Transverse colon (tissue), 4 donors: Measurements from ENCODE around the gene TPM4. TPM values are rescaled to one million over a fixed set of nuclear protein-coding genes. Genes with fewer than 3 reads are reported as not detected.

Source experiments
- DNase-seq: peaks from one replicate; pipeline ENCODE4 v3.0.0-alpha.2; 2019
- H3K27ac ChIP-seq, 4 donors: fragments of 200-600 bp; sonication (generic); 2 replicates each; pipeline ENCODE4 v1.5.1; 2016 to 2018; ENCODE audit warnings: inconsistent platforms in 4 of 4
- H3K27me3 ChIP-seq: fragments of 200-600 bp; sonication (generic); 2 replicates; pipeline ENCODE4 v1.5.1; 2017; ENCODE audit warnings: inconsistent platforms
- H3K36me3 ChIP-seq, 4 donors: fragments of 200-600 bp; sonication (generic); 2 replicates each; pipeline ENCODE4 v1.5.1; 2017 to 2019; ENCODE audit warnings: inconsistent platforms in 4 of 4
- H3K4me1 ChIP-seq, 4 donors: fragments of 200-600 bp; sonication (generic); 2 replicates each; pipeline ENCODE4 v1.5.1; 2017 to 2020; ENCODE audit warnings: inconsistent platforms in 4 of 4
- H3K4me3 ChIP-seq, 4 donors: fragments of 200-600 bp; sonication (generic); 1 replicate in 1 of 4; 2 replicates in 3 of 4; pipeline versions ENCODE4 v1.5.1 to v1.6.1; 2017 to 2019; ENCODE audit warnings: inconsistent platforms in 4 of 4
- H3K9me3 ChIP-seq, 2 donors: fragments of 200-600 bp; sonication (generic); 2 replicates each; pipeline ENCODE4 v1.5.1; 2017 to 2019; ENCODE audit warnings: inconsistent platforms in 2 of 2
- CTCF ChIP-seq, 5 experiments: fragments of 200-600 bp in 3 of 5; fragments of 450-650 bp in 2 of 5; sonication (generic) in 3 of 5; IDR thresholded peaks; 1 replicate in 2 of 5; 2 replicates in 3 of 5; pipeline ENCODE4 v1.5.1; 2016 to 2017; ENCODE audit warnings: antibody characterized with exemption in 5 of 5, inconsistent platforms in 3 of 5, mild to moderate bottlenecking in 2 of 5, moderate library complexity in 1 of 5
- EP300 ChIP-seq: sonication (generic); formaldehyde crosslinking; IDR thresholded peaks from one replicate; pipeline ENCODE4 v1.6.1; 2017; ENCODE audit warnings: antibody characterized with exemption, low read depth
- POLR2A ChIP-seq: fragments of 450-650 bp; IDR thresholded peaks from one replicate; pipeline ENCODE4 v1.6.1; 2016; ENCODE audit warnings: antibody characterized with exemption, mild to moderate bottlenecking, moderate library complexity
- POLR2AphosphoS5 ChIP-seq, 3 donors: sonication (generic); formaldehyde crosslinking; IDR thresholded peaks; one replicate each; pipeline ENCODE4 v1.6.1; 2016; ENCODE audit warnings: antibody characterized with exemption in 3 of 3
- WGBS, 2 donors: methylation state at CpG; one replicate each; pipeline ENCODE4 v1.1.5; 2018; ENCODE audit warnings: low coverage in 1 of 2; 5-methylcytosine and 5-hydroxymethylcytosine counted together
- in situ Hi-C, 4 donors: fragments of 200-750 bp; cut with MboI; loops; one replicate each; pipeline versions ENCODE4 v1.15.0 to v1.15.1; 2017; ENCODE audit warnings: low sequenced_read_pairs in 3 of 4, low pct_ligation_motif_present in 1 of 4, low pct_unique_long_range_greater_than_20kb in 1 of 4
- intact Hi-C: fragments of 100-400 bp; cut with DNase I; formaldehyde crosslinking; loops from one replicate; pipeline ENCODE4 v1.15.1; 2023; ENCODE audit warnings: low total_unique reads
- total RNA-seq, 4 donors: library from RNA; depleted of rRNA; stranded (reverse); fragments of >200 nt; gene quantifications; one replicate each; pipeline ENCODE4 v1.1.0, GENCODE V29; 2016

The TPM4 gene
- total RNA-seq, 4 donors from 2014 or later, result 228 to 491 (median 288) TPM

- intact Hi-C loops, result no loop called here
- Histone ChIP-seq H3K4me3 (no peak overlapping the region), H3K27me3 (no peaks in the 10 kb centered on the region), H3K36me3 (peaks cover 0 to 72% (median 30%) of the 10 kb centered on the region in 4 donors), H3K4me1 (peaks cover 0 to 13% (median under 1%) of the 10 kb centered on the region in 4 donors), H3K27ac (peak overlapping the region; percentile 24 to 53 (median 36)), H3K9me3 (no peaks in the 10 kb centered on the region)
- no peak for DNase-seq
- TF ChIP-seq POLR2AphosphoS5 (IDR thresholded peaks at IDR 0.05), result no peak
- 94% methylated on average over 13 of the region's 14 CpGs; no CpG with 5 or more reads in 1 of the 2 donors for WGBS, 2 donors
- in situ Hi-C loops, result no loop called here
Measured at GRCh38 chr19:16124953-16125352, 48.7 kb downstream of the TPM4 start.

DNA sequence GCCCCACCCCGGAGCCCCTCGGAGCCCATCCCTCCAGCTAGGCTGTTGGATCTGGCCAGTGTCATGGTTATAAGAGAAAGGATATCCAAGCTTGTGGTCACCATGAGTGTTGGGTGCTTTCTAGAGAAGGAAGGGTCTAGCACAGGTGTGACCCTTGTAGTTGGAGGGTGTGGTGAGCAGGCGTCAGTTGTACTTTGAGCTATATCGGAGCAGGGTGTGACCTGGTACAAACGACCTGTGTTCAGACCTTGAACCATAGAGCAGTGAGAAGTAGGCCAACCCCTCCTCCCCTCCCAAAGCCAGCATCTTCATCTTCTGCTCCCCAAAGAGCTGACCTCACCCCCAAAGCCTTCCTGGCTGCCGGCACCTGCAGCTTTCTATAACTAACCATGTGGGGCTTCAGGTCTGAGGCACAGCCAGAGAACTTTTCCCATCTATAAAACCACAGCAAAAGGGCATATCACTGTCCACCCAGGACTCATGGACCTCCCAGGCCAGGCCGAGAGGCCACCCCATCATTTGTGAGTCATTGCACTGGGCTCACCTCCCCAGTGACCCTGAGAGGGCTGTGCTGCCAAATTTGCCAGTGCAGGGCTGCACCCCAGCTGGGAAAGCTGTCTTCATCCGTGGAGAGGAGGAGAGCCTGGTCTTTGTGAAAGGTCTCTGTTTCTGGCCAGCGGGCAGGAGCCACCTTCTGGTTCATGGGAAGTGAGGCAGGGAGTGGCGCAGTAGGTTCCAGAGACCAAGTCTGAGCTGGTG, 49.6 kb downstream of the TPM4 start:
- intact Hi-C loops (no loop called here), in situ Hi-C loops (no loop called here)
- WGBS, 2 donors, result 66% methylated on average over 8 of the region's 10 CpGs; no CpG with 5 or more reads in 1 of the 2 donors
- Histone ChIP-seq H3K27ac (peak overlapping the region; percentile 30 to 53 (median 36)), H3K4me1 (peaks cover 0 to 12% (median 0%) of the 10 kb centered on the region in 4 donors), H3K9me3 (no peaks in the 10 kb centered on the region), H3K27me3 (no peaks in the 10 kb centered on the region), H3K36me3 (peaks cover 0 to 80% (median 32%) of the 10 kb centered on the region in 4 donors), H3K4me3 (no peak overlapping the region)
- TF ChIP-seq CTCF (IDR thresholded peaks at IDR 0.05) (no peak), EP300 (no peak), POLR2A (no peak), POLR2AphosphoS5 (IDR thresholded peaks at IDR 0.05) (peak in 1 of 3 donors; percentile 7)
- DNase-seq, result no peak

DNA sequence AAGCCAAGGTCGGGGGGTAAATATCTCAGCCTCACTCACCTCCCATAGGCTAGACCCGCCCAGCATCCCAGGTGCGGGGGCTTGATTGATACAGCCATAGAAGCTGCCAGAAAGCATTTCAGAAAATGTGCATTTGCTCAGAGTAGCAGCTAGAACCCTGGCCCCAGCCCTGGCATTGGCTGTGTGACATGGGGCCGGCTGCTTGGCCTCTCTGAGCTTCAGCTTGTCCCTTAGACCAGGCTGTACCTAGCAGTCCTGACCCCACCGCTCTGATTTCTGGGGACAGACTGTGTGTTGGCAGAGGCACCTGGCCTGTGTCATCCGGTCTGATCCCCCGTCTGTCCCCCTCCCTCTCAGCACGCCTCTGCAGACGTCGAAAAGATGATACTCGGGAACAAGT, 50.8 kb downstream of the TPM4 start:
- H3K4me1 ChIP-seq, result peaks cover 0 to 12% (median 0%) of the 10 kb centered on the region in 4 donors
- H3K4me3 ChIP-seq, result no peak overlapping the region
- H3K27me3 ChIP-seq, result no peaks in the 10 kb centered on the region
- TF ChIP-seq POLR2AphosphoS5 (IDR thresholded peaks at IDR 0.05) (no peak), POLR2A (no peak), EP300 (no peak), CTCF (IDR thresholded peaks at IDR 0.05) (no peak)
- 85 to 90% methylated on average over 2 to 11 of the region's 11 CpGs for WGBS, 2 donors
- in situ Hi-C loops, result no loop called here
- no peaks in the 10 kb centered on the region for H3K9me3 ChIP-seq
- H3K27ac ChIP-seq, result no peak overlapping the region
- peaks cover 0 to 71% (median 28%) of the 10 kb centered on the region in 4 donors for H3K36me3 ChIP-seq
- intact Hi-C loops, result no loop called here
- no peak for DNase-seq

DNA sequence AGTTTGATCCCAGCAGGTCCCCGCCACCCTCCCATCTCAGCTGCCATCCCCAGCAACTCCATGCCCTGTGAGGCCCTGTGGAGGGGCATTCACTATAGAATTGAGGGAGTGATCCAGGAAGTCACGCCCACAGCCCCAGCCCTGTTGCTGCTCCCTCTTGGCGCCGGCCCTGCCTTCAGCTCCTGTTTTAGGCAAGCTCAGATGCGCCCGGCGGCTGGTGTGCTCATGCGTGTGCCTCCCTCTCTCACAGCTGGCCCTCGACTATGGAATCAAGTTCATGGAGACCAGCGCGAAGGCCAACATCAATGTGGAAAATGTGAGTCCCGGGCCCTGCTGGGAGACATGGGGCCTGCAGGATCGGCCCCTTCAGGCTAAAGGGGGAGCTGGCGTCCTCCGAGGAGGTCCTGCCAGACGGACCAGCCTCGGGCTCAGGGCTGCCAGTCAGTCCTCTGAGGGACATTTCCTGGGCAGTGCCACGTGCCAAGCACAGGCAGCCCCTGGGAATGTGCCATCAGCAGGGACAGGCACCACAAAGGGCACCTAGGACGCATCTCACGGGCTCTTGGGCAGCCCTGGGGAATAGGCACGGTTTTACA, 51.6 kb downstream of the TPM4 start:
- no peak for TF ChIP-seq CTCF (IDR thresholded peaks at IDR 0.05)
- no peak for TF ChIP-seq POLR2A
- TF ChIP-seq EP300, result no peak
- TF ChIP-seq POLR2AphosphoS5 (IDR thresholded peaks at IDR 0.05), result no peak
- H3K4me1 ChIP-seq, result peaks cover 0 to 12% (median 0%) of the 10 kb centered on the region in 4 donors
- no peak overlapping the region for H3K4me3 ChIP-seq
- intact Hi-C loops (no loop called here), in situ Hi-C loops (no loop called here)
- no peak for DNase-seq
- no peaks in the 10 kb centered on the region for H3K9me3 ChIP-seq
- WGBS, 2 donors, result 92% methylated on average over 21 of the region's 21 CpGs; no CpG with 5 or more reads in 1 of the 2 donors
- peaks cover 0 to 71% (median 31%) of the 10 kb centered on the region in 4 donors for H3K36me3 ChIP-seq
- H3K27ac ChIP-seq, result no peak overlapping the region
- no peaks in the 10 kb centered on the region for H3K27me3 ChIP-seq
